HCT116 (cell line): ENCODE measurements around the gene C19orf85. TPM values are rescaled to one million over a fixed set of nuclear protein-coding genes. Genes with fewer than 3 reads are reported as not detected.

ENCODE experiments used
- ATAC-seq: fragments of 200-7000 bp; cut with Tn5 transposase; 2 replicates; pipeline ENCODE4 v1.9.1; 2020; ENCODE audit warnings: mild to moderate bottlenecking, moderate library complexity
- BruUV-seq: library from RNA; stranded (reverse); fragments of 400-500 nt; replicated peaks from 2 replicates; lab custom pipeline; 2021; lab: Mats Ljungman, UMichigan
- CTCF ChIA-PET: fragments of 300-600 bp; sonication (Branson Sonifier 250); formaldehyde crosslinking; loops from one replicate; lab custom pipeline; 2021; ENCODE audit warnings: antibody characterized with exemption; lab: Charles Lee
- POLR2A ChIA-PET: fragments of 300-600, 350-600 bp; sonication (Branson Sonifier 250); formaldehyde crosslinking; loops from one replicate; lab custom pipeline; 2021; ENCODE audit warnings: antibody characterized with exemption; lab: Charles Lee
- RAD21 ChIA-PET, 2 experiments: fragments of 300-600 bp; sonication (Branson Sonifier 250); formaldehyde crosslinking; loops; one replicate each; lab custom pipeline; 2023; ENCODE audit warnings: low total read pairs in 2 of 2; ENCODE audit not compliant: uncharacterized antibody in 2 of 2, unreplicated experiment in 2 of 2, low non-redundant PET in 1 of 2; lab: Charles Lee
- DNase-seq: peaks from one replicate; pipeline ENCODE4 v3.0.0-alpha.2; 2010; ENCODE audit warnings: low read depth, low spot score
- H2AFZ ChIP-seq: fragments of 200-600 bp; shearing (Covaris generic), sonication (generic); 2 replicates; pipeline ENCODE4 v1.6.1; 2017; ENCODE audit warnings: low read depth, mixed run types, mixed read lengths, antibody characterized with exemption, low read length; ENCODE audit not compliant: poor library complexity, severe bottlenecking
- H3K27ac ChIP-seq: 2 replicates; pipeline ENCODE4 v1.5.1; 2012; ENCODE audit warnings: low read depth, low read length
- H3K27me3 ChIP-seq: fragments of 200-600 bp; sonication (generic); 2 replicates; pipeline ENCODE4 v1.6.1; 2016; ENCODE audit warnings: mixed run types, low read length, mixed read lengths; ENCODE audit not compliant: insufficient read depth
- H3K36me3 ChIP-seq, 2 experiments: fragments of 200-500 bp in 1 of 2; fragments of 200-600 bp in 1 of 2; sonication (Bioruptor generic) in 1 of 2; sonication (generic) in 1 of 2; 2 replicates each; pipeline versions ENCODE4 v1.5.1 to v1.6.1; 2014 to 2016; ENCODE audit warnings: low read length in 2 of 2, inconsistent platforms in 1 of 2, mixed read lengths in 1 of 2, mixed run types in 1 of 2; ENCODE audit not compliant: insufficient read depth in 2 of 2, control insufficient read depth in 1 of 2
- H3K4me1 ChIP-seq, 2 experiments: fragments of 200-600 bp in 1 of 2; sonication (generic) in 1 of 2; 2 replicates each; pipeline versions ENCODE4 v1.5.1 to v1.6.1; 2012 to 2017; ENCODE audit warnings: low read length in 2 of 2, inconsistent platforms in 1 of 2, mild to moderate bottlenecking in 1 of 2, mixed read lengths in 1 of 2, mixed run types in 1 of 2, moderate library complexity in 1 of 2; ENCODE audit not compliant: insufficient read depth in 2 of 2, control insufficient read depth in 1 of 2
- H3K4me2 ChIP-seq: fragments of 200-600 bp; sonication (generic); 2 replicates; pipeline ENCODE4 v1.6.1; 2017; ENCODE audit warnings: mixed run types, low read length, mixed read lengths
- H3K4me3 ChIP-seq, 2 experiments: fragments of 200-600 bp in 1 of 2; sonication (generic) in 1 of 2; replicated peaks in 1 of 2; 2 replicates each; pipeline ENCODE4 v1.5.1; 2011 to 2016; ENCODE audit warnings: low read length in 2 of 2, control low read depth in 1 of 2, low read depth in 1 of 2, mild to moderate bottlenecking in 1 of 2, mixed read lengths in 1 of 2, mixed run types in 1 of 2
- H3K79me2 ChIP-seq: fragments of 200-600 bp; sonication (generic); 2 replicates; pipeline ENCODE4 v1.6.1; 2017; ENCODE audit warnings: mild to moderate bottlenecking, mixed run types, low read length, moderate library complexity, mixed read lengths; ENCODE audit not compliant: insufficient read depth
- H3K9ac ChIP-seq: fragments of 200-600 bp; sonication (generic); 2 replicates; pipeline ENCODE4 v1.6.1; 2016; ENCODE audit warnings: low read length, mixed read lengths
- H3K9me2 ChIP-seq: fragments of 200-600 bp; sonication (generic), shearing (Covaris generic); 2 replicates; pipeline ENCODE4 v1.6.1; 2017; ENCODE audit warnings: mixed run types, mild to moderate bottlenecking, moderate library complexity; ENCODE audit not compliant: insufficient read depth
- H3K9me3 ChIP-seq, 2 experiments: fragments of 200-500 bp in 1 of 2; fragments of 200-600 bp in 1 of 2; sonication (Bioruptor generic) in 1 of 2; sonication (generic) in 1 of 2; 2 replicates each; pipeline ENCODE4 v1.6.1; 2014 to 2017; ENCODE audit warnings: low read length in 2 of 2, mixed read lengths in 2 of 2, inconsistent platforms in 1 of 2, low read depth in 1 of 2, mild to moderate bottlenecking in 1 of 2, mixed run types in 1 of 2, moderate library complexity in 1 of 2; ENCODE audit not compliant: control insufficient read depth in 1 of 2, insufficient read depth in 1 of 2
- H4K20me1 ChIP-seq: fragments of 200-600 bp; sonication (generic), shearing (Covaris generic); 2 replicates; pipeline ENCODE4 v1.6.1; 2017; ENCODE audit warnings: mixed run types, mild to moderate bottlenecking, moderate library complexity; ENCODE audit not compliant: insufficient read depth
- CBX3 ChIP-seq: IDR thresholded peaks from 2 replicates; pipeline ENCODE4 v1.6.1; 2012; ENCODE audit warnings: low read depth
- CEBPB ChIP-seq: IDR thresholded peaks from 2 replicates; pipeline ENCODE4 v1.6.1; 2012; ENCODE audit warnings: low read depth
- EGR1 ChIP-seq: IDR thresholded peaks from 2 replicates; pipeline ENCODE4 v1.6.1; 2012; ENCODE audit warnings: low read depth
- EZH2phosphoT487 ChIP-seq: fragments of 200-600 bp; IDR thresholded peaks from 2 replicates; pipeline ENCODE4 v1.6.1; 2018; ENCODE audit warnings: antibody characterized with exemption, borderline replicate concordance
- FOSL1 ChIP-seq: IDR thresholded peaks from 2 replicates; pipeline ENCODE4 v1.6.1; 2012; ENCODE audit warnings: low read depth
- MAX ChIP-seq: IDR thresholded peaks from 2 replicates; pipeline ENCODE4 v1.6.1; 2012
- POLR2A ChIP-seq: IDR thresholded peaks from 2 replicates; pipeline ENCODE4 v1.7.0; 2011; ENCODE audit warnings: borderline replicate concordance; ENCODE audit not compliant: insufficient read depth, insufficient read length; ENCODE audit errors: extremely low read depth
- POLR2AphosphoS5 ChIP-seq: IDR thresholded peaks from 2 replicates; pipeline ENCODE4 v1.6.1; 2011; ENCODE audit warnings: mild to moderate bottlenecking, low read depth, low read length, moderate library complexity
- RAD21 ChIP-seq: IDR thresholded peaks from 2 replicates; pipeline ENCODE4 v1.6.1; 2012; ENCODE audit warnings: low read depth, mild to moderate bottlenecking
- SIN3A ChIP-seq: IDR thresholded peaks from 2 replicates; pipeline ENCODE4 v1.6.1; 2012; ENCODE audit warnings: low read depth
- SP1 ChIP-seq: IDR thresholded peaks from 2 replicates; pipeline ENCODE4 v1.6.1; 2012; ENCODE audit warnings: low read depth
- SRF ChIP-seq: IDR thresholded peaks from 2 replicates; pipeline ENCODE4 v1.6.1; 2012; ENCODE audit warnings: low read depth
- TCF7L2 ChIP-seq: IDR thresholded peaks from 2 replicates; pipeline ENCODE4 v1.7.0; 2011; ENCODE audit warnings: borderline replicate concordance, inconsistent platforms; ENCODE audit not compliant: insufficient read depth, insufficient read length; ENCODE audit errors: extremely low read depth
- YY1 ChIP-seq: IDR thresholded peaks from 2 replicates; pipeline ENCODE4 v1.6.1; 2011; ENCODE audit warnings: low read length, low read depth, moderate library complexity, mild to moderate bottlenecking; ENCODE audit not compliant: insufficient replicate concordance; ENCODE audit errors: extremely low read depth
- intact Hi-C: fragments of 100-400 bp; cut with micrococcal nuclease; formaldehyde crosslinking; loops from 2 replicates; pipeline ENCODE4 v1.10.0; 2022
- total RNA-seq: library from RNA; stranded (reverse); gene quantifications from one replicate; pipeline ENCODE4 v1.2.1, GENCODE V29; 2021; ENCODE audit not compliant: unreplicated experiment

The C19orf85 gene
- total RNA-seq, 1 experiment from 2014 or later: 0.34 TPM

GRCh38 chr19:55473225-55474012 is 8.9 kb upstream of the C19orf85 start:
- Histone ChIP-seq H3K9me3 (no peaks in the 10 kb centered on the region), H3K79me2 (peaks cover 38% of the 10 kb centered on the region), H3K9ac (peak overlapping the region; percentile 90), H3K9me2 (no peaks in the 10 kb centered on the region), H3K36me3 (peaks cover 0 to 11% of the 10 kb centered on the region in 2 experiments; a peak in 2 of 4 replicates), H3K4me3 (peak overlapping the region; percentile 70 to 76), H3K27me3 (no peaks in the 10 kb centered on the region), H3K4me2 (peak overlapping the region; percentile 87), H3K27ac (peak overlapping the region; percentile 98), H4K20me1 (no peaks in the 10 kb centered on the region)
- no TSS peak for BruUV-seq
- ATAC-seq: peak; percentile 43
- intact Hi-C loops: loop anchor here (1.0 kb wide), 1 partner anchor 162 kb away; no protein-coding TSS in a partner anchor
- ChIA-PET RAD21 (interaction anchor here in 1 of 2 experiments (0.5 kb wide), 1 partner anchor 154 kb away, joined by 4 read pairs; no protein-coding TSS in a partner anchor), POLR2A (interaction anchor here (1.0 to 1.7 kb wide), 3 partner anchors 11 to 193 kb away, joined by 3 to 6 read pairs (median 6); partner anchors contain the start of genes HSPBP1, ISOC2 and NAT14), CTCF (interaction anchor here (0.6 kb wide), 1 partner anchor 151 kb away, joined by 4 read pairs; the partner anchor contains the start of gene ZNF784)
- TF ChIP-seq MAX (peak; percentile 84; the same call in 1 of the 2 replicates), FOSL1 (no peak), POLR2AphosphoS5 (peak; percentile 81), POLR2A (peak; percentile 90), SRF (no peak; the same call in 1 of the 2 replicates), SIN3A (peak; percentile 41; the same call in 1 of the 2 replicates)
- TF ChIP-seq, all 23 proteins: peak for 4
- no peak overlapping the region for H2AFZ ChIP-seq
- DNase-seq: no peak
- peaks cover 37 to 56% of the 10 kb centered on the region in 2 experiments for H3K4me1 ChIP-seq

- Histone ChIP-seq H3K9me2 (no peaks in the 10 kb centered on the region), H4K20me1 (no peaks in the 10 kb centered on the region), H3K9me3 (no peaks in the 10 kb centered on the region), H3K36me3 (peaks cover 0 to 11% of the 10 kb centered on the region in 2 experiments; a peak in 2 of 4 replicates), H3K4me2 (peak overlapping the region; percentile 87), H3K27me3 (no peaks in the 10 kb centered on the region), H3K4me1 (peaks cover 35 to 56% of the 10 kb centered on the region in 2 experiments), H3K9ac (peak overlapping the region; percentile 90), H3K79me2 (peaks cover 29% of the 10 kb centered on the region), H3K27ac (peak overlapping the region; percentile 98), H3K4me3 (peak overlapping the region; percentile 70 to 76), H2AFZ (no peak overlapping the region)
- RAD21 ChIA-PET: no interaction called here
- peak; percentile 76 for TF ChIP-seq SP1
- TF ChIP-seq EGR1: peak; percentile 45; the same call in 1 of the 2 replicates
- peak; percentile 66; the same call in 1 of the 2 replicates for TF ChIP-seq SIN3A
- no peak for TF ChIP-seq CEBPB
- peak; percentile 80 for TF ChIP-seq POLR2AphosphoS5
- peak; percentile 81 for TF ChIP-seq CBX3
- TF ChIP-seq MAX: peak; percentile 92
- TF ChIP-seq TCF7L2: peak; percentile 74
- no peak for TF ChIP-seq RAD21
- no peak for TF ChIP-seq EZH2phosphoT487
- TF ChIP-seq YY1: peak; percentile 32
- DNase-seq (peak; percentile 96), ATAC-seq (peak; percentile 66)
- POLR2A ChIA-PET: interaction anchor here (1.3 kb wide), 1 partner anchor 192 kb away, joined by 3 read pairs; the partner anchor contains the start of gene HSPBP1
- no TSS peak for BruUV-seq
- intact Hi-C loops: no loop called here
- CTCF ChIA-PET: no interaction called here
Observed at GRCh38 chr19:55472463-55472862, 7.9 kb upstream of the C19orf85 start.
